ENCODE measurements around the gene KREMEN1. TPM values are rescaled to one million over a fixed set of nuclear protein-coding genes. Genes with fewer than 3 reads are reported as not detected.
A peak's percentile ranks its signal among the peaks of the same experiment; 100 is the strongest.

The KREMEN1 gene
- total and polyA plus RNA-seq, 9 of the 15 experiments (the other 6 are each of a cell fraction or from before 2014, with no cell fraction given), result 0.69 to 11.5 (median 4.3) TPM

DNA sequence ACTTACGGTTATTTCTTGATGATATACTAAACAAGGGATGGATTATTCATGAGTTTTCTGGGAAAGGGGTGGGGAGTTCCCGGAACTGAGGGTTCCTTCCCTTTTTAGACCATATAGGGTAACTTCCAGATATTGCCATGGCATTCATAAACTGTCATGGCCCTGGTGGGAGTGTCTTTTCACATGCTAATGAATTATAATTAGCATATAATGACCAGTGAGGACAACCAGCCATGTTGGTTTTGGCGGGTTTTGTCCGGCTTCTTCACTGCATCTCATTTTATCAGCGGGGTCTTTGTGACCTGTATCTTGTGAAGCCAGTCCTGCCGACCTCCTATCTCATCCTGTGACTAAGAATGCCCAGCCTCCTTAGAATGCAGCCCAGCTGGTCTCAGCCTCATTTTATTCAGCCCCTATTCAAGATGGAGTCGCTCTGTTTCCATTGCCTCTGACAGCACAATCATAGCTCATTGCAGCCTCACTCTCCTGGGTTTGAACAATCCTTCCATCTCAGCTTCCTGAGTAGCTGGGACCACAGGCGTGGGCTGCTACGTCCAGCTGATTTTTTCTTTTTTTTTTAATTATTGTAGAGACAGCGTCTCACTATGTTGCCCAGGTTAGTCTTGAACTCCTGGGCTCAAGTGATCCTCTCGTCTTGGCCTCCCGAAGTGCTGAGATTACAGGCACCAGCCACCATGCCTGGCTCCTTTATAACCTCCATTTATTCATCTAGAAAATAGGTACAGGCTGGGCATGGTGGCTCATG, 80.3 kb downstream of the KREMEN1 start:
- H3K9ac ChIP-seq (ENCODE audit: insufficient read depth in 1 of 2, low read depth in 2 of 2, low read length in 2 of 2), result peak overlapping the region; percentile 77 to 79; a peak in 3 of 4 replicates
- H3K9me1 ChIP-seq (ENCODE audit: control insufficient read depth, insufficient read depth, low read length), result no peaks in the 10 kb centered on the region
- 7% methylated on average over 11 of the region's 12 CpGs for WGBS (ENCODE audit: insufficient coverage, low coverage, missing lambda C conversion rate)
- peaks cover 14 to 24% of the 10 kb centered on the region in 2 experiments for H3K4me1 ChIP-seq (replicated peaks in 1 of 2; ENCODE audit: control insufficient read depth in 2 of 2, insufficient read depth in 2 of 2, low read length in 2 of 2)
- H3K4me3 ChIP-seq, result peak overlapping the region; percentile 27; the same call in 1 of the 2 replicates
- peak; percentile 81 for ATAC-seq
- H3K4me2 ChIP-seq (ENCODE audit: insufficient read depth, low read length), result peak overlapping the region; percentile 81
- peak overlapping the region; percentile 93 for H2AFZ ChIP-seq (ENCODE audit: low read depth, low read length)
- peak; percentile 93 for FAIRE-seq
- H4K20me1 ChIP-seq (replicated peaks; ENCODE audit: control insufficient read depth, insufficient read depth, low read length), result no peaks in the 10 kb centered on the region
- TSS peak; percentile 80 for BruUV-seq (replicated peaks)
- in situ Hi-C loops (cut with MboI) (loop anchor here (10.0 kb wide), 1 partner anchor 298 kb away; no protein-coding TSS in a partner anchor), intact Hi-C loops (cut with micrococcal nuclease) (loop anchor here (10.0 kb wide), 1 partner anchor 88 kb away; the partner anchor contains the start of gene C22orf31)
- ChIA-PET CTCF (ENCODE audit: low intra/inter-chr PET ratio) (interaction anchor here (0.9 kb wide), 1 partner anchor 298 kb away, joined by 4 read pairs; no protein-coding TSS in a partner anchor), POLR2A (interaction anchor here (0.5 to 1.6 kb wide), 8 partner anchors 12 to 127 kb away, joined by 3 to 6 read pairs (median 4); no protein-coding TSS in a partner anchor)
- DNase-seq (ENCODE audit: extremely low read depth in 1 of 4, low spot score in 3 of 4), result peak in 2 of 4 experiments; percentile 33 to 92
- H3K9me3 ChIP-seq (replicated peaks; ENCODE audit: control insufficient read depth, insufficient read depth, low read depth, low read length), result no peaks in the 10 kb centered on the region
- peak overlapping the region; percentile 94 for H3K27ac ChIP-seq (ENCODE audit: extremely low read depth, low read depth, low read length)
- no peaks in the 10 kb centered on the region for H3K27me3 ChIP-seq (ENCODE audit: control insufficient read depth in 2 of 2, insufficient read depth in 2 of 2, low read length in 2 of 2)
- H3K79me2 ChIP-seq (ENCODE audit: control insufficient read depth, insufficient read depth, low read length), result no peaks in the 10 kb centered on the region
- H3K36me3 ChIP-seq (ENCODE audit: control insufficient read depth, insufficient read depth, low read length), result no peaks in the 10 kb centered on the region
- TF ChIP-seq PHTF2 (CRISPR knock-in tag; IDR thresholded peaks at IDR 0.05), result no peak
- peak in 1 of 2 experiments; percentile 26; a peak in 1 of 4 replicates for TF ChIP-seq SIX5 (IDR thresholded peaks at IDR 0.05; ENCODE audit: borderline replicate concordance in 1 of 2, insufficient read depth in 1 of 2, low read depth in 1 of 2, low read length in 2 of 2)
- no peak for TF ChIP-seq PCBP2 (IDR thresholded peaks at IDR 0.05; ENCODE audit: low read depth, low read length, poor library complexity, severe bottlenecking)
- TF ChIP-seq BRD4 (IDR thresholded peaks at IDR 0.05), result peak; percentile 17; the same call in 1 of the 2 replicates
- TF ChIP-seq ZNF79 (CRISPR knock-in tag; IDR thresholded peaks at IDR 0.05; ENCODE audit: low read depth), result peak; percentile 62; the same call in 1 of the 2 replicates
- peak; percentile 8; the same call in 1 of the 2 replicates for TF ChIP-seq ATF3 (IDR thresholded peaks at IDR 0.05)
- no peak for TF ChIP-seq ATF3 (CRISPR knock-in tag; conservative IDR thresholded peaks at IDR 0.05)
- peak in 1 of 2 experiments; percentile 15; a peak in 2 of 4 replicates for TF ChIP-seq TRIM24 (IDR thresholded peaks at IDR 0.05)
- no peak for TF ChIP-seq LEF1 (IDR thresholded peaks at IDR 0.05)
- TF ChIP-seq FOXK1 (CRISPR knock-in tag; IDR thresholded peaks at IDR 0.05; ENCODE audit: borderline replicate concordance), result no peak
- TF ChIP-seq ZBTB2 (IDR thresholded peaks at IDR 0.05), result 0 out of 2 replicates have a peak, but pooled peaks have one; percentile 16
- 0 out of 2 replicates have a peak, but pooled peaks have one; percentile 32 for TF ChIP-seq MTF1 (CRISPR knock-in tag; IDR thresholded peaks at IDR 0.05; ENCODE audit: borderline replicate concordance)
- no peak for TF ChIP-seq KAT7 (CRISPR knock-in tag; IDR thresholded peaks at IDR 0.05; ENCODE audit: borderline replicate concordance)
- peak; percentile 8 for TF ChIP-seq TAF9B (IDR thresholded peaks at IDR 0.05; ENCODE audit: partially characterized antibody)
- TF ChIP-seq HNRNPL (IDR thresholded peaks at IDR 0.05; ENCODE audit: low read depth, low read length), result no peak
- TF ChIP-seq HCFC1 (IDR thresholded peaks at IDR 0.05; ENCODE audit: low read depth, low read length), result no peak
- no peak for TF ChIP-seq NR3C1 (CRISPR knock-in tag; IDR thresholded peaks at IDR 0.05)
- TF ChIP-seq CBFA2T3 (IDR thresholded peaks at IDR 0.05), result peak; percentile 67
- peak; percentile 94 for TF ChIP-seq ZNF583 (CRISPR knock-in tag; IDR thresholded peaks at IDR 0.05)
- TF ChIP-seq NR2F6 (CRISPR knock-in tag; IDR thresholded peaks at IDR 0.05), result no peak
- no peak for TF ChIP-seq MYNN (IDR thresholded peaks at IDR 0.05)
- no peak for TF ChIP-seq MYNN (CRISPR knock-in tag; IDR thresholded peaks at IDR 0.05)
